ENCODE data around the gene FAM228A.

- no peak for TF ChIP-seq EZH2 (IDR thresholded peaks at IDR 0.05; ENCODE audit: insufficient read depth, poor library complexity, severe bottlenecking)
- TF ChIP-seq EZH2phosphoT487 (IDR thresholded peaks at IDR 0.05; ENCODE audit: insufficient read depth, low read depth), result no peak
Observed at GRCh38 chr2:24208490-24208889, 33.6 kb downstream of the FAM228A start.
